CD4-positive, alpha-beta T cell (primary cell): ENCODE data around the gene TSPAN18. TPM values are rescaled to one million over a fixed set of nuclear protein-coding genes. Genes with fewer than 3 reads are reported as not detected.

Experiments used
- ATAC-seq: fragments of 200-7000 bp; cut with Tn5 transposase; one replicate; pipeline ENCODE4 v1.10.0; 2022; ENCODE audit warnings: mild to moderate bottlenecking; ENCODE audit not compliant: poor library complexity
- CTCF ChIA-PET: fragments of 350-600 bp; sonication (Branson Sonifier 250); formaldehyde crosslinking; loops from one replicate; lab custom pipeline; 2021; ENCODE audit warnings: antibody characterized with exemption, inconsistent platforms; lab: Charles Lee
- POLR2A ChIA-PET: fragments of 350-600 bp; sonication (Branson Sonifier 250); formaldehyde crosslinking; loops from one replicate; lab custom pipeline; 2021; ENCODE audit warnings: antibody characterized with exemption, inconsistent platforms; lab: Charles Lee
- DNase-seq, 14 experiments: peaks; one replicate each; pipeline ENCODE4 v3.0.0-alpha.2; 2013 to 2020; ENCODE audit warnings: mixed read lengths in 2 of 14
- H3K27ac ChIP-seq, 2 donors: one replicate each; pipeline versions ENCODE4 v1.5.1 to v1.7.0; 2013; ENCODE audit warnings: low read length in 2 of 2, low read depth in 1 of 2, mild to moderate bottlenecking in 1 of 2
- H3K27me3 ChIP-seq, 2 experiments: 1 replicate in 1 of 2; 2 replicates in 1 of 2; pipeline versions ENCODE4 v1.6.1 to v1.7.0; 2013; ENCODE audit warnings: low read length in 2 of 2, control low read depth in 1 of 2, mild to moderate bottlenecking in 1 of 2, moderate library complexity in 1 of 2; ENCODE audit not compliant: insufficient read depth in 2 of 2, control insufficient read depth in 1 of 2
- H3K36me3 ChIP-seq: one replicate; pipeline ENCODE4 v1.6.1; 2013; ENCODE audit warnings: low read length, control low read depth; ENCODE audit not compliant: insufficient read depth
- H3K4me1 ChIP-seq: one replicate; pipeline ENCODE4 v1.6.1; 2013; ENCODE audit warnings: low read length, control low read depth; ENCODE audit not compliant: insufficient read depth
- H3K4me3 ChIP-seq: one replicate; pipeline ENCODE4 v1.5.1; 2013; ENCODE audit warnings: mild to moderate bottlenecking, low read length, moderate library complexity
- H3K9me3 ChIP-seq, 2 experiments: 1 replicate in 1 of 2; 2 replicates in 1 of 2; pipeline versions ENCODE4 v1.6.1 to v1.7.0; 2013; ENCODE audit warnings: low read length in 2 of 2, mild to moderate bottlenecking in 2 of 2, control low read depth in 1 of 2, moderate library complexity in 1 of 2; ENCODE audit not compliant: control insufficient read depth in 1 of 2, insufficient read depth in 1 of 2
- H3K27ac Mint-ChIP-seq: one replicate; pipeline ENCODE4 v1.8.0; 2020; ENCODE audit warnings: mixed read lengths
- H3K27me3 Mint-ChIP-seq: one replicate; pipeline ENCODE4 v1.8.0; 2021; ENCODE audit warnings: mixed read lengths
- H3K36me3 Mint-ChIP-seq: one replicate; pipeline ENCODE4 v1.8.0; 2021; ENCODE audit warnings: low read depth, mixed read lengths
- H3K4me1 Mint-ChIP-seq: one replicate; pipeline ENCODE4 v1.8.0; 2021; ENCODE audit warnings: low read depth, mixed read lengths
- H3K4me3 Mint-ChIP-seq: one replicate; pipeline ENCODE4 v1.8.0; 2020; ENCODE audit warnings: mild to moderate bottlenecking, mixed read lengths
- H3K9me3 Mint-ChIP-seq: one replicate; pipeline ENCODE4 v1.8.0; 2020; ENCODE audit warnings: mixed read lengths
- CTCF ChIP-seq: fragments of 200-600 bp; IDR thresholded peaks from one replicate; pipeline ENCODE4 v1.8.0; 2022; ENCODE audit warnings: antibody characterized with exemption, mild to moderate bottlenecking
- intact Hi-C, 2 experiments: fragments of 100-400 bp; cut with DNase I in 1 of 2; cut with micrococcal nuclease in 1 of 2; formaldehyde crosslinking; loops; one replicate each; pipeline versions ENCODE4 v1.15.1 to v1.9.0; 2023 to 2025; cut with DNase I, micrococcal nuclease
- total RNA-seq, 174 experiments: library from RNA in 2 of 174; stranded (reverse) in 2 of 174; gene quantifications; one replicate each; pipeline ENCODE4 v1.2.3 and lab custom pipeline; 2021 to 2026

The TSPAN18 gene
- total RNA-seq, 2 experiments from 2014 or later: 23.0 to 25.3 TPM

GRCh38 chr11:44928816-44929215 is 202.1 kb downstream of the TSPAN18 start:
- peaks cover 8% of the 10 kb centered on the region for H3K36me3 ChIP-seq
- no peak overlapping the region for H3K4me3 ChIP-seq
- no peak overlapping the region for H3K27ac ChIP-seq
- H3K9me3 ChIP-seq: no peaks in the 10 kb centered on the region
- Mint-ChIP-seq H3K36me3 (no peaks in the 10 kb centered on the region), H3K27ac (no peak overlapping the region), H3K4me1 (no peaks in the 10 kb centered on the region), H3K4me3 (no peak overlapping the region), H3K9me3 (no peaks in the 10 kb centered on the region), H3K27me3 (no peaks in the 10 kb centered on the region)
- ChIA-PET POLR2A (no interaction called here), CTCF (interaction anchor here (0.7 to 2.4 kb wide), 2 partner anchors 7 to 174 kb away, joined by 3 to 21 read pairs; no protein-coding TSS in a partner anchor)
- DNase-seq (no peak), ATAC-seq (no peak)
- no peaks in the 10 kb centered on the region for H3K4me1 ChIP-seq
- intact Hi-C loops: no loop called here
- no peaks in the 10 kb centered on the region for H3K27me3 ChIP-seq
- TF ChIP-seq CTCF: no peak

- no peaks in the 10 kb centered on the region for H3K36me3 Mint-ChIP-seq
- ATAC-seq (no peak), DNase-seq (no peak)
- no peaks in the 10 kb centered on the region for H3K4me1 Mint-ChIP-seq
- intact Hi-C loops: no loop called here
- TF ChIP-seq CTCF: no peak
- H3K27ac Mint-ChIP-seq: no peak overlapping the region
- H3K27ac ChIP-seq: no peak overlapping the region
- H3K9me3 Mint-ChIP-seq: no peaks in the 10 kb centered on the region
- ChIA-PET POLR2A (no interaction called here), CTCF (interaction anchor here (2.1 kb wide), 1 partner anchor 175 kb away, joined by 6 read pairs; no protein-coding TSS in a partner anchor)
- H3K36me3 ChIP-seq: peaks cover 8% of the 10 kb centered on the region
- no peaks in the 10 kb centered on the region for H3K27me3 Mint-ChIP-seq
- H3K27me3 ChIP-seq: no peaks in the 10 kb centered on the region
- H3K9me3 ChIP-seq: no peaks in the 10 kb centered on the region
- no peak overlapping the region for H3K4me3 Mint-ChIP-seq
- no peaks in the 10 kb centered on the region for H3K4me1 ChIP-seq
- no peak overlapping the region for H3K4me3 ChIP-seq
Observed at GRCh38 chr11:44930588-44931302, 204.0 kb downstream of the TSPAN18 start.

- Mint-ChIP-seq H3K27ac (no peak overlapping the region), H3K36me3 (no peaks in the 10 kb centered on the region)
Observed at GRCh38 chr11:44931466-44931865, 204.7 kb downstream of the TSPAN18 start.

More at GRCh38 chr11:44931466-44931865, 204.7 kb downstream of the TSPAN18 start:
- Mint-ChIP-seq H3K4me1 (no peaks in the 10 kb centered on the region), H3K9me3 (no peaks in the 10 kb centered on the region), H3K4me3 (no peak overlapping the region), H3K27me3 (no peaks in the 10 kb centered on the region)
- no peak for ATAC-seq
- POLR2A ChIA-PET: no interaction called here
- H3K36me3 ChIP-seq: peaks cover 8% of the 10 kb centered on the region
- no peak overlapping the region for H3K4me3 ChIP-seq
- H3K27me3 ChIP-seq: no peaks in the 10 kb centered on the region
- no peak for TF ChIP-seq CTCF
- CTCF ChIA-PET: interaction anchor here (1.5 to 2.1 kb wide), 2 partner anchors 171 to 174 kb away, joined by 3 to 6 read pairs; no protein-coding TSS in a partner anchor
- H3K27ac ChIP-seq: no peak overlapping the region
- no peak for DNase-seq
- peaks cover 2% of the 10 kb centered on the region for H3K4me1 ChIP-seq
- intact Hi-C loops: no loop called here
- no peaks in the 10 kb centered on the region for H3K9me3 ChIP-seq
